ENCODE measurements around the gene CELA1.
"Not testable (repeated sequence)": the region's sequence is repeated elsewhere in the genome, so short reads cannot be mapped to it uniquely, and the experiment has no call there.

Gene CELA1

DNA sequence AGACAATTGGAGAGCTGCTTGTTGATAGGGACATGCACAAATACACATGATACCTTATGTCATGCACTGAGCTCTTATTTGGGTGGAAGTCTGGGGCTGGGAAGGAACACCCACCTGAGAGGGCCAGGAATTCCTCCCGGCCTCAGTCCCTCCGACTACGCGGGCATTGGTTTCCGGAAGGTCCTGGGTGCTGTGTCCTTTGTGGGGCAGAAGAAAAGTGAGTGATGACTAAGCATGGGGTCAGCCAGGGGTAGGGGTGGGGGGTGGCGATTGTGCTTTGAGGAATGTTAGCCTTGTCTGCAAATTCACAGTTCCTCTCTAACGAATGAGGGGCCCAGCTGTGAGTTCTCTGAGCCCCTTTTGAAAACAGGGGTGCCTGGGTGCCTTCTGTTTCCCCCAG, 798 bp downstream of the CELA1 start:
- H3K4me3 ChIP-seq (ENCODE audit: low read depth, low read length), result no peak overlapping the region
- DNase-seq (ENCODE audit: low read depth), result no peak

DNA sequence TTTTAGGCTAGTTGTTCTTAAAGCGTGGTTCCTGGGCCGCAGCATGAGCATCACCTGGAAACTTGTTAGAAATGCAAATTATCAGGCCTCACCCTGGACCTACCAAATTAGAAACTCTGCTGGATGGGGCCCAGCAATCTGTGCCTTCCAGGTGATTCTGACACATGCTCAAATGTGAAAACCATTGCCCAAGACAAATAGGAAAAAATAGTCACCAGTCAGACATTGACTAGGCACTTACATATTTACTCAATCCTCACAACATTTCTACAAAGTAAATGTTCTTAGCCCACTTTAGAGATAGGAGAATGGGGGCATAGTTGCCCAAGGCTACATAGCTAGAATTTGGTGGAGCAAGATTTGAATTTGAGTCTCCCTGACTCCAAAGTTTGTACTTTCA, 3.3 kb downstream of the CELA1 start:
- DNase-seq (ENCODE audit: low read depth), result no peak
- H3K4me3 ChIP-seq (ENCODE audit: low read depth, low read length), result no peak overlapping the region
- TF ChIP-seq, protein P1, sequence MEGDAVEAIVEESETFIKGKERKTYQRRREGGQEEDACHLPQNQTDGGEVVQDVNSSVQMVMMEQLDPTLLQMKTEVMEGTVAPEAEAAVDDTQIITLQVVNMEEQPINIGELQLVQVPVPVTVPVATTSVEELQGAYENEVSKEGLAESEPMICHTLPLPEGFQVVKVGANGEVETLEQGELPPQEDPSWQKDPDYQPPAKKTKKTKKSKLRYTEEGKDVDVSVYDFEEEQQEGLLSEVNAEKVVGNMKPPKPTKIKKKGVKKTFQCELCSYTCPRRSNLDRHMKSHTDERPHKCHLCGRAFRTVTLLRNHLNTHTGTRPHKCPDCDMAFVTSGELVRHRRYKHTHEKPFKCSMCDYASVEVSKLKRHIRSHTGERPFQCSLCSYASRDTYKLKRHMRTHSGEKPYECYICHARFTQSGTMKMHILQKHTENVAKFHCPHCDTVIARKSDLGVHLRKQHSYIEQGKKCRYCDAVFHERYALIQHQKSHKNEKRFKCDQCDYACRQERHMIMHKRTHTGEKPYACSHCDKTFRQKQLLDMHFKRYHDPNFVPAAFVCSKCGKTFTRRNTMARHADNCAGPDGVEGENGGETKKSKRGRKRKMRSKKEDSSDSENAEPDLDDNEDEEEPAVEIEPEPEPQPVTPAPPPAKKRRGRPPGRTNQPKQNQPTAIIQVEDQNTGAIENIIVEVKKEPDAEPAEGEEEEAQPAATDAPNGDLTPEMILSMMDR (IDR thresholded peaks at IDR 0.05; ENCODE audit: control insufficient read depth, extremely low read depth, insufficient read depth), result no peak

More for the DNA sequence above, 798 bp downstream of the CELA1 start:
- TF ChIP-seq, protein P1 (IDR thresholded peaks at IDR 0.05; ENCODE audit: control insufficient read depth, extremely low read depth, insufficient read depth), result no peak

DNA sequence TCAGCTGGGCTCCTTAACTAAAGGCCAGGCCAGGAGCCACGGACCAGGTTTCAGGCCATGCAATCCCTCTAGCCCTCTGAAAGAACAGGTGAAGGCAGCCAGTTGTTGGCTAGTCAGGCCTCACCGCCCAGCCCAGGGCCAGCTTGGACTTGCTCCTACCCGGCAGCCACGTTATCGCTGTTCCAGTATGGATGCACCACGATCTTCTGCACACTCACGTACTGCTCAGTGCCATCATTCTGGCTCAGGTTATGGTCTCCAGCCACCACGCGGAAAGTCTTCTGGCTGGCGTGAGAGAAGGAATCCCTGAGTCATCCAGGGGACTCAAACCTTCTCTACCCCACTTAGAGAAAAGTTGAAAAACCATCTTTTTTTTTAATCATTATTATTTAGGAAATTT, 4.1 kb downstream of the CELA1 start:
- no peak overlapping the region for H3K4me3 ChIP-seq (ENCODE audit: low read depth, low read length)
- no peak for DNase-seq (ENCODE audit: low read depth)
- TF ChIP-seq, protein P1 (IDR thresholded peaks at IDR 0.05; ENCODE audit: control insufficient read depth, extremely low read depth, insufficient read depth), result no peak

DNA sequence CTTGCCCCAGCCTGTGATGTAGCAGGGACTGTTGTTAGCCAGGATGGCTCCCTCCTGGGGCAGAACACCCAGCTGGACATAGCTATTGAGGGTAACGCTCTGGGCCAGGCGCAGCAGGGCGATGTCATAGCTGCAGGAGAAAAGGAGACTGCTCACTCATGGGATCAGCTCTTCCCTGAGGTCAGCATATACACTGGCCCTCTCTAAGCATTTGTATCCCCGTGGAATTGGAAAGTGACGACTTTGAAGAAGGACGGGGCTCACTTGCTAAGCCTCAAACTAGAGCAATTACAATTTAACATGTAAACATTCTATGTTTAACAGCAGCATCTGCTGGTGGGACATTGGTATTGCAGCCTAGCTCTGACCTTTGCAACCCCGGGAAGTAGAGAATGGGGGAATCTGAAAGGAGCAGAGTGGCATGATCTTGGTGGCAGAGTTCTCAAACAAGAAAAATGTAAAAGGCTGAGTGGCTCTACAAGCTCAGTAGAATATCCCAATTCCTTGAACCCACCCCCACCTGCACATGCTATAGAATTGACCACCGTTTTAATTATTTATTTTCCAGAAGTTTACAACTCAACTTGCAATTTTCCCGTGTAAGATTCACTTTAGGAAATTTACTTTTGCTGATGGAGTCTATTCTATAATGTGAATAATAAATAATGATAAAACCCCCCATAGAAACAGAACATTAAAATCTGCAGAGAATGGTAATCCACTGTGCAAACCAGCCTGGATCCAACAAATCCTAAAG, 5.0 kb downstream of the CELA1 start:
- H3K4me3 ChIP-seq (ENCODE audit: low read depth, low read length), result no peak overlapping the region
- TF ChIP-seq, protein P1 (IDR thresholded peaks at IDR 0.05; ENCODE audit: control insufficient read depth, extremely low read depth, insufficient read depth), result peak; percentile 99
- DNase-seq (ENCODE audit: low read depth), result peak; percentile 32

DNA sequence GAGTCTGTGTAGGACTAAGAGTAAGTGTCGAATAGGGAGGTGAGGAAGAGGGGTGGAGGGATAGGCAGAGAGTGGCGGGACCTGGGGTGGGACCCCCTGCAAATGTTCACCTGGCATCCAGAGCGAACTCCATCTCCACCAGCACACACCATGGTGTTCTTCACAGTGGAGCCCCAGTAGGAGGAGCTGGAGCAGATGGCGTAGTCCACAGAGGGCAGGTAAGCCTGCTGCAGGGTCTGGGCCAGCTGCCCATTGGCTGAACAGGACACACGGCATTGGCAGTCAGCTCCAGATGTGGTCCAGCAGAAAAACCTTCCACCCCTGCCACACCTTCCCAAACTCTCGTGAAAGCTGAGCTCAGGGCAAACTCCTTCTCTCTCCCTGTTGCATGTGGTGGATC, 6.7 kb downstream of the CELA1 start:
- no peak overlapping the region for H3K4me3 ChIP-seq (ENCODE audit: low read depth, low read length)
- DNase-seq (ENCODE audit: low read depth), result no peak
- TF ChIP-seq, protein P1 (IDR thresholded peaks at IDR 0.05; ENCODE audit: control insufficient read depth, extremely low read depth, insufficient read depth), result no peak

DNA sequence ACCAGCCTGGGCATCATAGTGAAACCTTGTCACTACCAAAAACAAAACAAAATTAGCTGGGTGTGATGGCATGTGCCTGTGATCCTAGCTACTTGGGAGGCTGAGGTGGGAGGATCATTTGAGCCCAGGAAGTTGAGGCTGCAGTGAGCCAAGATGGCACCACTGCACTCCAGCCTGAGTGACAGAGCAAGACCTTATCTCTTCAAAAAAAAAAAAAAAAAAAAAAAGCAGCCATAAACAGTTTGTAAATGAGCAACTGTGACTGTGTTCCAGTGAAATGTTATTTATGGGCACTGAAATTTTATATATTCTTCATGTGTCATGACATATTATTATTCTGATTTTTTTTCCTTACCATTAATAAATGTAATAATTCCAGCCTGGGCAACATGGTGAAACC, 9.1 kb downstream of the CELA1 start:
- H3K4me3 ChIP-seq (ENCODE audit: low read depth, low read length); DNase-seq (ENCODE audit: low read depth): not testable (repeated sequence)

GRCh38 chr12:51335931-51336330, 10.5 kb downstream of the CELA1 start:
- H3K4me3 ChIP-seq (ENCODE audit: low read depth, low read length), result no peak overlapping the region
- TF ChIP-seq, protein P1 (IDR thresholded peaks at IDR 0.05; ENCODE audit: control insufficient read depth, extremely low read depth, insufficient read depth), result no peak
- no peak for DNase-seq (ENCODE audit: low read depth)
